ENCODE measurements around the gene DDX31.

DNA sequence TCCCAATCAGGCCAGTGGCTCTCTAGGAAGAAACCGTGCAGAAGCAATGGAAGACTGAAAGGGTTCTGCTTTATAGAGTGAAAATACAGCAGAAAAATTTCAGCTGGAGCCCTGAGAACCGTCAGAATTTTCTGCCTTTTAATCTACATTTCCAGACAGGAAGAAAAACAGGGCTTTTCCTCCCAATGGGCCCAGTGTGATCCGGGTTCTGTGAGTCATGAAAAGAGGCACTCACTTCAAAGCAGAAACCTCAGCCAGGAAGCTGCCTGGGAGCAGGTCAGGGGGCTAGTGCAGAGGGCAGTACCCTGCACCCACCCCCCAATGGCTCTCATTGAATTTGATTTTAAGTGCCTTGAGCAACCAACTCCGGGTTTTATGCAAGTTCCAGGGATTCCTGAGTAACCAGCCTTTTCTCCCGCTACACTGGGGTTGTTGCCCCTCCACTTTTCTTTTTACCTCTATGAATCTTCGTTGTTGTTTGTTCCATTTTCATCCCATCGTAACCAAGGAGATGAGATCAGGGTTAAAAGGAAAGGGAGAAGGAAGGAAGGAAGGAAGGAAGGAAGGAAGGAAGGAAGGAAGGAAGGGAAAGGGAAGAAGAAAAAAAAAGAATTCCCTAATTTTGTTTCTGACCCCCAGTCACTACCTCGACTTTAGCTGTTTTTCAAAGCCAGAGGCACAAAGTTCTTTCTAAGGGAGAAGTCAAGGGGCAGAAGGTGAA lies 86.0 kb downstream of the DDX31 start:
- TF ChIP-seq JUND (IDR thresholded peaks at IDR 0.05) (no peak), RAD21 (IDR thresholded peaks at IDR 0.05; ENCODE audit: low read depth) (no peak), CTCF (IDR thresholded peaks at IDR 0.05 in 2 of 3, conservative IDR thresholded peaks at IDR 0.05 in 1 of 3; ENCODE audit: borderline replicate concordance in 1 of 3, insufficient read depth in 1 of 3, low read depth in 2 of 3, low read length in 2 of 3) (no peak), EZH2phosphoT487 (IDR thresholded peaks at IDR 0.05; ENCODE audit: borderline replicate concordance) (no peak), POLR2A (IDR thresholded peaks at IDR 0.05; ENCODE audit: borderline replicate concordance, extremely low read depth, insufficient read depth, insufficient read length) (no peak)
